GM21447 (cell line): ENCODE results near the gene PDCD6IP.
"Not testable (repeated sequence)": the region's sequence is repeated elsewhere in the genome, so short reads cannot be mapped to it uniquely, and the experiment has no call there.

Source experiments
- ATAC-seq: cut with Tn5 transposase; IDR thresholded peaks from one replicate; pipeline ENCODE4 v1.9.1; 2021; ENCODE audit not compliant: unreplicated experiment

Gene PDCD6IP

GRCh38 chr3:33848624-33849347 lies 50.4 kb downstream of the PDCD6IP start:
- no peak for ATAC-seq

- not testable (repeated sequence) for ATAC-seq
Observed at GRCh38 chr3:33850599-33850998, 52.2 kb downstream of the PDCD6IP start.

GRCh38 chr3:33855407-33855806 lies 57.0 kb downstream of the PDCD6IP start:
- not testable (repeated sequence) for ATAC-seq

GRCh38 chr3:33855884-33856546 lies 57.6 kb downstream of the PDCD6IP start:
- no peak for ATAC-seq

- ATAC-seq, result not testable (repeated sequence)
Observed at GRCh38 chr3:33857701-33858100, 59.3 kb downstream of the PDCD6IP start.

GRCh38 chr3:33858131-33858530 lies 59.7 kb downstream of the PDCD6IP start:
- no peak for ATAC-seq

GRCh38 chr3:33860373-33861050 lies 62.1 kb downstream of the PDCD6IP start:
- ATAC-seq, result no peak

- ATAC-seq, result no peak
Observed at GRCh38 chr3:33865133-33865532, 66.7 kb downstream of the PDCD6IP start.

- no peak for ATAC-seq
Observed at GRCh38 chr3:33868309-33868708, 69.9 kb downstream of the PDCD6IP start.

GRCh38 chr3:33869977-33870376 lies 71.5 kb downstream of the PDCD6IP start:
- no peak for ATAC-seq

GRCh38 chr3:33874815-33875214 lies 76.4 kb downstream of the PDCD6IP start:
- no peak for ATAC-seq

- no peak for ATAC-seq
Observed at GRCh38 chr3:33875680-33876079, 77.2 kb downstream of the PDCD6IP start.

GRCh38 chr3:33877187-33877586 lies 78.8 kb downstream of the PDCD6IP start:
- ATAC-seq, result no peak

GRCh38 chr3:33879540-33879939 lies 81.1 kb downstream of the PDCD6IP start:
- ATAC-seq, result no peak

- no peak for ATAC-seq
Observed at GRCh38 chr3:33881156-33882064, 83.0 kb downstream of the PDCD6IP start.

- ATAC-seq, result no peak
Observed at GRCh38 chr3:33882296-33882695, 83.9 kb downstream of the PDCD6IP start.

- ATAC-seq, result no peak
Observed at GRCh38 chr3:33883538-33883950, 85.1 kb downstream of the PDCD6IP start.

GRCh38 chr3:33883951-33884561 lies 85.6 kb downstream of the PDCD6IP start:
- no peak for ATAC-seq

GRCh38 chr3:33884701-33885100 lies 86.3 kb downstream of the PDCD6IP start:
- no peak for ATAC-seq

GRCh38 chr3:33885496-33885895 lies 87.1 kb downstream of the PDCD6IP start:
- no peak for ATAC-seq

- no peak for ATAC-seq
Observed at GRCh38 chr3:33886015-33886414, 87.6 kb downstream of the PDCD6IP start.
